ENCODE measurements around the gene DLST. TPM values are rescaled to one million over a fixed set of nuclear protein-coding genes. Genes with fewer than 3 reads are reported as not detected.
"Not testable (repeated sequence)": the region's sequence is repeated elsewhere in the genome, so short reads cannot be mapped to it uniquely, and the experiment has no call there.

The DLST gene
- total RNA-seq, 1 donor from 2014 or later = 58.0 TPM

DNA sequence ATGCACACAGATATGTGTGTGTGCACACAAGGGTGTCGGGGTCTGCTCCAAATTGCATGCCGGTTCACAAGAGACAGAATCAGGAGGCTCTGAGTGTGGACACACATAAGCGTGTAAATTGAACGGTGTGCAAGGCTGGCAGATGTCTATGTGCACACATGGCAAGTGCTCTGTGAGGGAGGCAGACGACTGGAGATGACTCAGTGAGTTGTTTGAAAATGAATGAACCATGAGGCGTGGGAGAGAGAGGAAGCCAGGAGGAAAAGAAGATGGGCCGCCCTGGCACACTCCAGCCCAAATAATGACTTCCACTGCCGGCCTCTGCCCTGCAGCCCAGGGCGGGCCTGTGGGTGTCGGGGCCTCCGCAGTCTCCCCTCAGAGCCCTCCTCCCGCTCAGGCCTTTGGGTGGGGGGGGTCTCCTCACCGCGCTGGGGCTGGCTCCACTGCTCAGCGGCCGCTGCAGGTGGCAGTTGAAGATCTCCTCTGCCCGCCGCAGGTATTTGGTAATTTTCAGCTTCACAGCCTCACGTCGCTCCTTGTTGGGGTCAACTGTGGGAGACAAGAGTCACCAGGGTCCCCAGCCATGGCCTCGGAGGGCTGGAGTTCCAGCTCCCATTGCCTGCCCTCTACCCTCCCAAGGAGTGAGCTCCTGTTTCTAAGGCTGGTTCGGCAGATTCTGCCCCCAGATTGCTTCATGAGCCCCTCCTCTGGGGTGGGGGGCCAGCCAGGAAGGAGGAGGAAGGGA, 37.9 kb downstream of the DLST start:
- DNase-seq = peak; percentile 20

DNA sequence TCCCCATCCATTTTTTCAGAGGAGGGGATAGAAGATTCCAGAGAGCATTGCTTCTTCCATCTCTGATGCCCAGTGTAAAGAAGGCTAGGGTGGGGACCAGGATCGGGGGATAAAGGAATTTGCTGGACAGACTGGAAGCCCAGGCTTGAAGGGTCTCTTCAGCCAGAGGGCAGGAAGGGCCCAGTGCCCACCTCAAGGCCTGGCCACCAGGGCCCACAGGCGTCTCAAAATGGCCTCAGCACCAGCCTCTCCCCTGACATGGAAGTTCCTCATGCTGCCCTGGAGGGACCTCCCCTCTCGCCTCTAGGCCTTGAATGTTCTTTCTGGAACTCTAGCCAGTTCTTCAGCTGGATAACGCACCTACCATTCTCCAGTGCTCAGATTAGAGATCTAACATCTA, 38.6 kb downstream of the DLST start:
- no peak for DNase-seq

DNA sequence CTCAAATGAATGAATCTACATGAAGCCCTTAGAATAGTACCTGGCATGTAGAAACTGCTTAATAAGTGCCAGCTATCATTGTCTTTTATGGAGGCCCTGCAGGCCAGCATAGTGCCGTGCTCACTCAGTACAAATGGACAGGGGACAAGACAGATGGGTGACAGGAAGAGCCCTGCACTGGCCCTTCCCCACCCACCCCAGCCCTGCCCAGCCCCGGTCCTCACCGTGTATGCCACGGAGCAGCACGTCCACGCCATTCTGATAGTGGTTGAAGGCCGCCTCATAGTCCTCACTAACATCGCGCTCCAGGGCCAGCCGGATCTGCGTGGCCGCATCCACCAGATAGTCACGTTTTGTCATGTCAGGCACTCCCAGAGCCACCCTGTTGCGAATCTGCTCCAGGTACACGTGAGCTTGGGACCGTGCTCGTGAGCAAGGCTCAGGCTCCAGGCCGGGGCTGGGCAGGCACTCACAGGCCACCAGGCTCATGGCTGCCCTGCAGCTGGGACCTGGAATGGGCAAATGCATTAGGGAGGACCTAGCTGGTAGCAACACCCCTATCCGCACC, 39.4 kb downstream of the DLST start:
- DNase-seq = no peak

DNA sequence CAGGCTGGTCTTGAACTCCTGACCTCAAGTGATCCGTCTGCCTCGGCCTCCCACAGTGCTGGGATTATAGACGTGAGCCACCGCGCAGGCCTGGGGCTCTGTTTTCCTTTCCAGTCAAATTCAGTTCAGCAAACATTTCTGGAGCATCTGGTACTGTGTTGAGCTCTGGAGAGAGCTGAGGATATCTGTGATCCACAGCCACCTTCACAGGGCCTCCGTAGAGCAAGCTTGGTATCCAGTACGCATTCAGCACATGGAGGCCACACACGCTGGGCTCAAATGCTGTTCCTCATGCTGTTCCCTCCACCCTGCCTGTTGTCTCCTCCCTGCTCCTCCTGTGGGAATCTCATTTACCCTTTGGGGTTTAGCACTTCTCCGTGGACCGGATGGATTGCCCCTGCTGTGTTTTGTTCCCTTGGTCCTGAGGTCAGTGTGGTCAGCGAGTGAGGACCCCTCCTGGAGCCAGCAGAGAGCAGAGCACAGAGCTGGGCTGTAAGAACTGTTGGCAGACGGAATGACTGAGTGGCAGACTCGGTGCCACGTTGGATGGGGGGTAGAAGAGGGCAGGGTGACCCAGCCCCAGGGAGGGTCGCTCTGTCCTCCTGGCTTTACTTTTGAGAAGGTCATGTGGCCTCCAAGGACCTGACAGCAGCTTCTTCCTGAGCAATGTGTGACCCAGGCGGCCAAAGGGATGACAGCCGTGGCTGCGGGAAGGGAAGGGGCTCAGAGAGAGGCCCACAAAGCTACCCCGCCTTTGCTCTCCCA, 40.5 kb downstream of the DLST start:
- no peak for DNase-seq

DNA sequence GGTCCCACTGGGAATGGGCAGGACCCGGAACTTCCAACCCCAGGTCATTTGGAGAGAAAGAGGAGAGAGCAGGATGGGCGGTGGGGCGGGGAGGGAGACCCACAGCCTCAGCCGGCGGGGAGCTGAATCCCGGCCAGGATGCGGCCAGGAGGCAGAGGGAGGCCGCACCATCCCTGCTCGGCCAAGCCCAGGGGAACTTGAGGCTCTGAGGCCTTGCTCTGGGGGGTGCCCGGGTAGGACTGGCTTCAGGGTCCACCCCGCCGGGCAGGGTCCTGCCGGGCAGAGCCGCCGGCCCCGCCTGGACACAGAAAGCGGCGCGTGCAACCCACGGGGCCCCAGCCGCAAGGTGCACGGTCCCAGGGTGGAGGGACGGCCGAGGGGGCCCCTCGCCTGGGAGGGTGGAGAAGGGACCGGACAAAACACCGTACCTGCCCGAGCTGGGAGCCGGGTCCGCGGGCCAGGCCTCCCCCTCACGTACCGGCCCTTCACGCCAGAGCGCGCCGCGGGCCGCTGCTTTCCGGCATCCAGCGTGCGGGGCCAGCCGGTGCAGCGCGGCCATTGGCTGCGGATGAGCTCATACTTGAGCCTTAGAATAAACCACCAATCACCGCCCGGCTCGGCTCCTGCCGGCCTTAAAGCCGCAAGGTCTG, 41.2 kb downstream of the DLST start, which contains the start of gene RPS6KL1:
TSS of gene RPS6KL1 (minus strand) at position 509 of the 650 bp plus-strand sequence. CDS start 1,719 bp downstream, outside the sequence.
- peak; percentile 92 for DNase-seq

DNA sequence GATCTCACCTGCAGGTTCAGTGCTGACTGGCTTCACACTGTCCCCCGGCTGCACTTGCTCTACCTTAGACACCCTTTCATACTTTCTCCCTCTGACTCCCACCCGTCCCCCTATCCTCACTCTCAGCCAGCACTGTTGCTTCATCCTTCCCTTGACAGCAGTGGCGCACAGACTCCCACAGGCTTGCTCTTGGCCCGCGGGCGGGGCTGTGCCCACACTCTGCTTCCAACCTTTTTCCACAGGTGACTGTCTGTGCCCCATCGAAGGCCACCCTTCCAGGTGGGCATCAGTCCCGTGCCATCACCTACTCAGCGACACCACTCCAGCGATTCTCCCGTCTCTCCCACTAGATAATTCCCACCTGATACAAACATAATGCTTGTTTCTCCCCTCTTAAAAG, 42.3 kb downstream of the DLST start:
- no peak for DNase-seq

DNA sequence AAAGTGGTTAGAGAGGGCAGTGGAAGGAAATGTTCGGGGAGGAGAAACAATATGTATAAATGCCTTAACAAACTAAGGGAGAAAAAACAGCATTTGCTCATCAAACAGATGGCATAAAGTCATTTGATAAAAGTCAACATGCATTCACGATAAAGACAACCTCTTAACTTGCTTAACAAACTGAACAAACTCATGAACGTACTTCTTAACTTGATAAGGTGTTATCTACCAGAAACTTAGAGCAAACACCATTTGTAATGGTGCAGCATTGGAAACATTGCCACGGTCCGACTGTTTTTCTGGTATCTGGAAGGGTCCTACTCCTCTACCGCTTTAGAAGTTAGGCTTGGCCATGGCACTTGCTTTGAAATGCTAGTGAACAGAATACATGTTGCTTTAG, 45.5 kb downstream of the DLST start:
- DNase-seq = no peak

DNA sequence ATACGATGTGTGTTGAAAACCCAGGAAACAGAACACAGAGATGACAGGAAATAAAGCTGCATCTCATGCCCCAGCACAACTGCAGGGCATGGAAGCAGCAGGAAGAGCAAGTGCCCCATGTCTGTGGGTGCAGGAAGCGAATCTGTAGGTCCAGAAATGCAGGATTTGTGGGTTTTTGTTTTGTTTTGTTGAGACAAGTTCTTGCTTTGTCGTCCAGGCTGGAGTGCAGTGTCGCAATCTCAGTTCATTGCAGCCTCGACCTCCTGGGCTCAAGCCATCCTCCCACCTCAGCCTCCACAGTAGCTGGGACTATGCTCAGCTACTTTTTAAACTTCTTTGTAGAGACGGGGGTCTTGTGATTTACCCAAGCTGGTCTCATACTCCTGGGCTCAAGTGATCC, 47.5 kb downstream of the DLST start:
- DNase-seq = no peak

DNA sequence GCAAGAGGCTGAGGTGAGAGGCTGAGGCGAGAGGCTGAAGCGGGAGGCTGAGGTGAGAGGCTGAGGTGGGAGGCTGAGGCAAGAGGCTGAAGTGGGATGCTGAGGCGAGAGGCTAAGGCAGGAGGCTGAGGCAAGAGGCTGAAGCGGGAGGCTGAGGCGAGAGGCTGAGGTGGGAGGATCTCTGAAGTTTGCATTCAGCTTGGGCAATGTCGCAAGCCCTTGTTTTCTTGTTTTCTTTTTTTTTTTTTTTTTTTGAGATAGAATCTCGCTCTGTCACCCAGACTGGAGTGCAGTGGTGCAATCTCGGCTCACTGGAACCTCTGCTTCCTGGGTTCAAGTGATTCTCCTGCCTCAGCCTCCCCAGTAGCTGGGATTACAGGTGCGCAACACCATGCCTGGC, 50.0 kb downstream of the DLST start:
- not testable (repeated sequence) for DNase-seq

DNA sequence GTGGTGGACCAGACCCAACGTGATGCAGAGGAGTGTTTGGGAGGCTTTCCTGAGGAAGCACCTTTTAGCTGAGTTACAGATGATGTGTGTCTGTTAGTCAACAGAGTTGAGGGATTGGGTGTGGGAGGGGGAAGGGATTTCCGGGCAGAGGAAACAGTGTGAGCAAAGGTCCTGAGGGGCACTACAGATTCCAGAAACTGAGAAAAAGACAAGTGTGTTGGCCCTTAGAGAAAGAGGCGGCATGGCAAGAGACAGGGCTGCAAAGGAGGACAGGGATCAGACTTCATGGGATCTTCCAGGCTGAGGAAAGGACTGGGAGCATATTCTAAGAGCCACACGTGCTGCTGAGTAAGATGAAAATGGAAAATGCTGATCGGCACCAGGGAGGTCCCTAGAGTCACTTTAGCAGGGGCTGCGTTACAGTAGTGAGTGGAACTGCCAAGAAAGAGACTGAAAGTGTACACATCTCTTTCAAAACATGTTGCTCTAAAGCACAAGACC, 50.7 kb downstream of the DLST start:
- DNase-seq = peak; percentile 97

DNA sequence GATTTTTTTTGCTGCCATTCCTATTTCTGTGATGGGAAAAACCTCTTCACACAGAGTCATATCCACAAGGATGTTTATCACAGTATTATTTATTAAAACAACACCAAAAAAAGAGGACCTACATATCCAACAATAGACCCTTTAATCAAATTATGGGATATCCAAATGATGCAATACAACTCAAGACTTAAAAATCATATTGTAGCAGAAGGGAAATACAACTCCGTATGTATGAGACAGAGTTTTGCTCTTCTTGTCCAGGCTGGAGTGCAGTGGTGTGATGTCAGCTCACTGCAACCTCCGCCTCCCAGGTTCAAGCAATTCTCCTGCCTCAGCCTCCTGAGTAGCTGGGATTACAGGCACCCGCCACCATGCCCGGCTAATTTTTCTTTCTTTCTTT, 51.2 kb downstream of the DLST start:
- not testable (repeated sequence) for DNase-seq

DNA sequence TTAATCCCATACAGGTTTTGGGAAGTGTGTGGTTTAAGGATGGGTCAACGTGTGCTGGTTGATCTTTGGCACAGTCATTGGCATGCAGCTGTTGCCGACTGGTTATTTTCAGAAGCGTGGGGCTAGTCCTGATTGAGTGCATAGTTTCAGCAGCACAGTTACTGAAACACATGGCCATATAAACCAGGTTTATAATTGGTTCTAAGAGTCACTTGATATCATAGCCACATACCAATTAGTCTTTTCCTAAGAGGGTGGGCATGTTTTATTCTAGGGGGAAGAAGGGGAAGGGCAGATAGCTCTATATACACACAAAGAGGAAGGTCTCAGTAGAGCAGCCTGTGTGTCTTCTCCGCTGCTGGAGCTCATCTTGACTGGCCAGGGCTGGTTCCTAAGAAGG, 52.3 kb downstream of the DLST start:
- peak; percentile 38 for DNase-seq

DNA sequence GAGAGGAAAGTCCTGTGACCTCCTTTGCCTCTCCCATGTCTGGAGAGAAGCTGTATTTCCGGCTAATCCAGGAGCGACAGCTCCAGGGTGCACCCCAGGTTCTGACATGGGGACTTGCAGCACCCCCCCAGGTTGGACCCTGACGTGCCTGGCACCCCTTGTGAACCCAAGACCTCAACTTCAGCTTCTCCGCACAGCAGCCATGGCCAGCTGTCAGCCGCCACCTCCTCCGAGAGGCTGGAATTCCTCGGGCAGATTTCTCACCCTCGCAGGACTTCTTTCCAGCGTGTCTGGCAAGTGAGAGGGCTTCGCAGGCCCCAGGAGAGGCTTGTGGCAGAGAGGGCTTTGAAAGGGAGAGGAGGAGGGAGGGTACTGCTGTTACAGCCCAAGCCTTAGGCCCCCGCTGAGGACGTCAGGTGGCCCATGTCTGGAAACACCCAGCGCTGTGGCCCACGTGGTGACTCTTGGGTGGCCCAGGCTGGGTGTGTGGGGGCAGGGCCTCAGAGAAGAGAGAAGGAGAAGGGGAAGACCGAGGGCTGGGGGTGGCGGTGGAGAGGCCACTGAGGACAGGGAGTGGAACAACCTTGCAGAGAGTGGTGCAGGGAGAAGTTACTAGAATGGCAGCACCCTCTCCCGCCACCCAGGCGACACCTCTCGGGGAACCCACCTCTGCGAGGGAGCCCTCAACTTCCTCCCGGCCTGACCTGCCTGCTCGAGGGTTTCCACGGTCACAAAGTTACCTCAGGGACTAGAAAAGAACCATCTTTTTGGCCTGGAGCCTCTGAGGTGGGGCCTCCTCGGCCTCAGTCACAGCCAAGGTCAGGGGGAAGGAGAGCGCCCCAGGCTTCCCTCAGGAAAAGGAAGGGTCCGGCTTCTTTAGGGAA, 53.0 kb downstream of the DLST start:
- DNase-seq = no peak

DNA sequence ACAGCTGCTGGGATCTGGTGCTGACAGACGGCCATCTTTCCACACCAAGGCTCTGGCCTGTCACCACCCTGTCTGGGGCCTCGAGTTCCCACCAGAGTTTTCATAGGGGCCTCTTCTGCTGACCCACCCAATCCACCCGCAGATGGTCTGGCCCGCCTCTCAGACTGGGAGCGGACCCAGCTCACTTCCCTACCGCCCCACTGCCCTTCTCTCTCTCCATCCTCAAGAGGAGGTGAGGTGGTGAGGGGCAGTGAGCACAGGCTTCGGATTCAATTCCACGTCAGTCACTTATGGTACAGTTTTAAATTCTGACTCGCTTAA, 53.6 kb downstream of the DLST start:
- DNase-seq = no peak

DNA sequence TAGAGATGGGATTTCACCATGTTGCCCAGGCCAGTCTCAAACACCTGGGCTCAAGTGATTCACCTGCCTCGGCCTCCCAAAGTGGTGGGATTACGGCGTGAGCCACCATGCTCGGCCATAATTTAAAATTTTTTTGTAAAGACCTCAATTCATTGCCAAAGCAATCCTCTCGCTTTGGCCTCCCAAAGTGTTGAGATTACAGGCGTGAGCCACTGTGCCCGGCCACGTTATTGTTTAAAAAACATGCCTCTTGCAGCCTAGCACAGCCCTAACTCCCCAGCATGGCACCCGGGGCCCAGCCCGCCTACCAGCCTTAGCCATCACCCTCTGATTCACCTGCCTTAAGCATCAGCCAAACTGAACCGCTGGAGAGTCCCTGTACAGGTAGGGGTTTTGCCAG, 54.4 kb downstream of the DLST start:
- no peak for DNase-seq

DNA sequence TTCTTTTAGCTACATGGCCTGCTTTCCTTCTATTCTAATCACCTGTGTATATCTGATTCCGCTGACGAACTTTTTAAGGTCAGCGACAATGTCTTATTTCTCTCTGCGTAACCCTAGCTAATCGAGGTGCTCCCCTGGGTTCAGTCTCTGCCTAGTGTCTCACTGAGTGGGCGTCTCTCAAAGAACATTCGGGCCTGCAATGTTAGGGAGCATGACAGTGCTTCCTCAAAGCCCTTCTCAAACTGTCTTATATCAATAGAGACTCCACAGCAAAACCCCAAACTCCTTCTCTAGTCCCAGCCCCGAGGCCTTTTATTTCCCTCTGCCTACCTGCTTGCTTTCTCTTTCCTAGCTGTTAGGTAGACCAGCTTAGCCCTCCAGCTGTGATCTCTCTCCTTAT, 55.0 kb downstream of the DLST start:
- no peak for DNase-seq

DNA sequence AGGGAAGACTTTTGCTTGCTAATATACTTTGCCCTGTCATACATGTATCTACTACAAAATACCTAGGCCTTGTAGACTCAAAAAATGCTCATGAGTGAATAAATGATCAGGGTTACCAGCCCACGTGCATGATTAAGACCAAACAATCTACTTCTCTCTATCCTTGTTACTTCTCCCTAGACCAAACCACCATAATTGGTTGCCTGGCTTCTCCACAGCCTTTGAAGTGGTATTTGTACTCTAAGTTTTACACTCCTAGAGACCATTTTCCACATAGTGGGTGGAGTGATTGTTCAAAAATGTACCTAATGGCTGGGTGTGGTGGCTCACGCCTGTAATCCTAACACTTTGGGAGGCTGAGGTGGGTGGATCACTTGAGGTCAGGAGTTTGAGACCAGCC, 55.5 kb downstream of the DLST start:
- no peak for DNase-seq

DNA sequence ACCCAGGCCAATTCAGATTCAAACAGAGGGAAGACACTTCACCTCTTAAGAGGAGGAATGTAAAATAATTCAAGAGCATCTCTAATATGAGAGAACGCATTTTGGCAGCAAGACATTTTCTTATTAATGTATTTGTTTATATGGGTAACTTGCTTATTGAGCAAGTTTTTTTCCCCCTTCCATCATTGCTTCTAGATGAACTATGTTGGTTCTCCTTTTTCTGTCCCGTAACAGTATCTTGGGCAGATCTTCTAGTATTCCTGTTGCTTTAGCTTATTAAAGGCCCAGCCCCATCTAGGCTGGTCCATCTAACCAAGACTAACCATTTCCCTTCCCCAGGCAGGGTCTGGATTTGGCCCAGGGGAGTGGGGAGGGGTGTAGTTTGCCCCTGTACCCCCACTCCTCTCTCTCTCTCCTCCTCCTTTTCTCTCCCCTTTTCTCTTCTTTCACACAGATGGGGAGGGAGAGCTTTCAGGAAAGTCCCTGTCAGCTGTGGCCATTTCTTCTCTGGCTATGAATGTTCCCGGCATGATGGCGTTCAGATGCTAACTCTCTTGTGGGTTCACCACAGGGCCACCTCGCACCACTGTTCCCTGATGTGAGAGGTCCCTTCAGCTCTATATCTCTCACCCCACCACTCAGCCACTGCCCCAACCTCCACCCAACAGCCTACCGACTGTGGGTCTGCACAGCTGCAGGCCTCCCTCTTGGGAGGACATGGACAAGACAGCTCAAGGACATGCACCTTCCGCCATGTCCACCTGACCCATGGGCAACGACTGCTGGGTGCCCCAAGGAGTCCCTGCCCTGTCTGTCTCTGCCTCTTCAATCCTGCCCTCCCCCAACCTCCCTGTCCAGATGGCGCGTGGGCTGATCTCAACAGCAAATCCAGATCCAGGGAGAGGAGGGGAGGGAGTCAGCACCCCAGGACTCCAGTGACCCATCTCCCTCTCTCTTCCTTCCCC, 57.1 kb downstream of the DLST start:
- no peak for DNase-seq

DNA sequence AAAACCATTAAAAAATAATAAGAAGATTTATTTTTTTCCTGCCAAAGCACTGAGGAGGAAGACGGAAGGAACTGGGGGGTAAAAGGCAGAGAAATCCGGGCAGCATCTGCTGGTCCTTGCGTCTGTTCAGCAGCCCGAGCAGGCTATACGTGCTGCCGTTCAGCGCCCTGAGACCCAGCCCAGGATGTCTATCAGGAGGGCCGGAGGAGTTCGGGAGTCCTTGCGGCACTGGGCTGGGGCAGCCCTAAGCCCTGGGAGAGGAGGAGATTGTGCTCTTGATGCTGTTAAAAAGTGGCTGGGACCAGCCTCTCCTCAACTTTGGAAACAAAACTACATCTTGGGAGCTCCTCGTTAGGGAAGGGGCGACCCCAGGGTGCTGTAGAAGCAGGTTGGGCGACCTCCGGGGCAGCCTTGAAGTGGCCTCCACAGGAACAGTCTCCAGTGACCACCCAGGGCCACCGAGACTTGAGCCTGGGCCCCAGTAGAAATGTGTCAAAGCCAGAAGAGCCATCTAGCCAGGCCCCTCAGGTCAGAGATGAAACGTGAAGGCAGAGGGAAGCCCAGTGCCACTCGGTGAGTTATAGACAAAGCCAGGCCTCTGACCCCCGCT, 59.3 kb downstream of the DLST start:
- peak; percentile 36 for DNase-seq

DNA sequence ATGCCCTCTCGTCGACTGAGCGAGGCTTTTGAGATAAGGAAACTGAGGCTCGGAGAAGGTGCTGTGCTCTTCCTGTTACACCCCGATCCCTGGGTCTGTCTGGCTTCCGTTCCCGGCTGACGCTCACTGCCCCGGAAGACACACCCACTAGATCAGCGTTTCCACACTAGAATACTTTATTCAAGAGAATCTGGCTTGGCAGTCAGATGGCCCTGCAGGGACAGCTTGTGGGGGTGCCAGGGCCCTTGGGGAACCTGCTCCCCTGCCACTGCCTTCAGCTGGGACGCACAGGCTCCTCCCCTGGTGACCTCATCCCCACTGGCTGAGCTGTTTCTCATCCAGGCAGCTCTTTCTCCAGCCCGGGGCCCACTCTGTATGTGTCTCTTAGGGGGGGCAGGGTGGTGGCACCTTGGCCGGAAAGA, 60.0 kb downstream of the DLST start:
- DNase-seq = peak; percentile 63
